Measurements from ENCODE around the gene RAD51B. TPM values are rescaled to one million over a fixed set of nuclear protein-coding genes. Genes with fewer than 3 reads are reported as not detected.

RAD51B gene
- total RNA-seq, 1 donor from 2014 or later: 8.9 TPM

DNA sequence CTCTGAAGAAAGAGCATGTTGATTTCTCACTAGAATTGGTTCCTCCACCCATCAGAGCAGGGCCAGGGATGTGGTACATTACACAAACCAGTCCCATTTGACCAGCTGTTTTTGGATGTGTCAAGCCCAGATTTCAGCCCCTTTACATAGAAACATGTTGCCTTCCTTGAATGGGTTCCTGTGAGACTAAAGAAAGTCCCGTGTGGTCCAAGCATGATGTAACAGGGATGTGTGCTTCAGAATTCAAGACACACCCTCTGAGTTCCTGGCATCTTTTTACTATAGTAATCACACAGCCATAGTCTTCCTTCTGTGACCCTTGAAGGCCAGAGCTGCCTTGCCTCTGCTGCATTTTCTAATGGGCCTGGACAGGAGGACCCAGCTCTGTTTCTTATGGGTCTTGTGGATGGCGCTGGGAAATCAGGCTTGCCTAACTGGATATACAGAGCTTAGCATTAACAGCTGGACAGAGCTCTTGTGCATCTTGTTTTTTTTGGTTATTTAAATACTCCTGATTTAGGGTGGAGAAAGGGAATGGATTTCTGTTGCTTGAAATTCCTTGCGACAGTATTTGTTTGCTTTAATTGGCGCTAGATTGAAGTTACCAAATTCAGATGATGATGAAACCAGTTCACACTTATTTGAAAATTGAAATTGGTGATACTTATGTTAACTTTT, 632.3 kb downstream of the RAD51B start:
- DNase-seq (ENCODE audit: low read depth in 2 of 2): no peak

DNA sequence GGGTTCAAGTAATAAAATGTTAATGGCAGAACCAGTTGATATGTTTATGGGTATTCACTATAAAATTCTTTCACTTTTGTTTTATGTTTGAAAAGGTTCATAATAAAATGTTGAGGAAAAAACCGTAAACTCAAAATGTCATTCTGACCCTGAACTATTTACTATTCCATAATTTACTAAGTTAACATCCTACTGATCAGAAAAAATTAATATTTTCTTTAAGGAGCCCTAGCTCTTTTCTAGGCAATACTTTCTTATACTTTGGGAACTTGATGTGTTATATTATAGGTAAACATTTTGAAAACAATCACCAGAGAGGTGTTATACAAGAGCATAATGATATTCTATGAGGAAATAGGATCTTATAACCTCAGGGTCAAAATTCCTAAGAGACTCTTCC, 638.7 kb downstream of the RAD51B start:
- no peak for DNase-seq (ENCODE audit: low read depth in 2 of 2)

DNA sequence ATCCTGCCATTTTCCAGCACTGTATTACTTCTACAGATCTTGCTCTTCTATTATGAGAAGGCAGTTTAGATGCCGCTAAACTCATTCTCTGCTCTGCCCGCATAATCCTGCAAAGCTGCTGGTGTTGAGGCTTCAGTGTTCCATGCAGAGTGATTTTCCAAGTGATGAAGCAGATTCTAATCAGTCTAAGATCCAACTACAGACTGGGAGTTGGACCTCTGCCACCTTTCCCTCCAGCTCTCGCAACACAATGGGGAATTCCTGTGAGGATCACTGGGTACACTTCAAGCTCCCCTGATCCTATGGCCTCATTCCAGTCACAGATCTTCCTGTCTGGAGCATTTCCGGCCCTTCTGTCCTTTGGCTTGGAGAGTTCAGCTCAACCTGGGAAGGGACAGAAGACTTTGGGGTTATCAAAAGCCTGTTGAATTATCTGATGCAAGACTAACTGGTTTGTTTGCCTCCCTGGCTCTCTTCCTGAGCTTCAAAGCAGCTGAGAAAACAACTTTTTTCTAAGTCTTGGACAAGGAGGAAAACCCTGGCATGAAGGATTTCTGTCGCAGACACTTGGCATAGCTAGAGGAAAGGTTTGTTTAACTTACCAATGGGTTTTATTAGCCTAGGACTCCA, 639.4 kb downstream of the RAD51B start:
- DNase-seq (ENCODE audit: low read depth in 2 of 2): peak; percentile 84 to 96

DNA sequence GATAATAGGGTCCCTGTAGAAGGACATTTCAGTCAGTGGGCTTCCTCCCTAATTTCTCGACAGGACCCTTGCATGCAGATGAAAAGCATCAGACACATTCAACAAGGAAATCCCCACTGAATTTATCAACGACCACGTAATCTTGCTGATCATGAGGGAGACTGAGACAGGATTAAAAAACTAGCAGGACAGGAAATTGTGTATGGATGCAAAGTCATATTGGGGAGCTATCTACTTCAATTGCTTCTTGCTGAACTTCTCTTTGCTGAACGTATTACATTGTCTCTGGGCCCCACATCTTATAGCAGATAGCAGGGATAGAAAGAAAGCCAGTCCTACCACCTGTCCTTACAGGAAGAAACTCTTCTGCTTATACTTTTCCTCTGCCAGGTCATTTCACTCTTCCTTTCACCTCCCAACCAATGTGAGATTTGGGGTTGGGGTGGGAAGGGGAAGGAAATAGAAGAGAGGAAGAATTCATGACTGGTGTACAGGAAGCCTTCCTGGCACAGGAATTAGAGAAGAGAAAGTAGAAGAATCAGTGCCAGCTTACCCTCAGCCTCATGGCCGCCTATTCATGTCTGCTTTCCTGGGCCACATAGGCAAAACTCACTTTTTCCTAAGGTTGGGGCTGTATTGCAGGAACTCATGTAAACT, 640.0 kb downstream of the RAD51B start:
- DNase-seq (ENCODE audit: low read depth in 2 of 2): peak; percentile 31 to 63

DNA sequence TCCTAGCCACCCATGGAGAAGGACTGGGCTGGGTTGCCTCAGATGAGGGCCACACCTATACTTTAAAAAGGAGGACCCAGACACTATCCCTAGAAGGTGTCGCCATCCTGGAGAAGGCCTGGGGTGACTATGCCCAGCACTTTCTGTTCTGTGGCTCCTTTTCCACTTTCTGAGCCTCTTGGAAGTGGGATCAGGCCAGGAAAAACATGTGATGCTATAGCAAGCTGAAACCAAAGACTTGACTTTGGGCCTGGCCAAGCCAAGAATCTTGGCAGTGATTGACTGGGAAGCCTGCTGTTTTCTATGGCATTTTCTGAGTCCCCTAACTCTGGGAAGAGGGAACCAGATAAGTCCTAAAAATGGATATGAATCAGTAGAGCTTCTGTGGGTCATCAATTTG, 641.0 kb downstream of the RAD51B start:
- no peak for DNase-seq (ENCODE audit: low read depth in 2 of 2)

DNA sequence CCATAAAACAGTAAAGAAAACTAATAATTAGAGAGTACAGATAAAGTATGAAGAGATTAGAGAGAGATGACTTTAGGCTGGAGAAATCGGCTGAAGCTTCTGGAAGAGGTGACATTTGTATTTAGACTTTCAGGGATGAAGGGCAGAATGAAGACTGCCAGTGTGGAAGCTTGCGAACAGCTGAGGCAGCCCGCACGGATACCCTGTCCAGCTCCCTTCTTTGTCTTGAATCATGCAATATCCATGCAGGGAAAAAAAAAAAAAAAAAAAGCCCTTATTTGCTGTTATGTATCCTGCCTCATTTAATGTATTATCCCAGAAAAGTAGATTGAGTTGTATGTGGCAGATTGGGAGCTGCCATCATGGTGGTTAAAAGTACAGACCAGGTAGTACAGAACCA, 641.5 kb downstream of the RAD51B start:
- no peak for DNase-seq (ENCODE audit: low read depth in 2 of 2)

DNA sequence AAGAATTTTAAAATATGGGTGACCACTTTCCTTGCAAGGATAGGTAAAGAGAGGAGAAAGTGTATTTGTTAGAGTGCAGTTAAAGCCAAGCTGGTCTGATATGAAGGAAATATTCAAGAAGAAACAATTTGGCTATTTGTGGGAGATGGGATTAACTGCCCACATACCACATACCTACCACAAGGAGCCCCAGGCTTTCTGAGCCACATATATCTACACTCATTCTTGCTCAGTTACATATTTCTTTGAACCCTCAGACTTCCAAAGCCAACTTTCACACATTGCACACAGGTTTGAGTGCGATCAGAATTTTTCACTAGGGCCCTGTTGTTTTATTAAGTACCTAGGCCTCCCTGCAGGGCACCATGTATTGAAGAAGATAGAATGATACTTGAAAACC, 643.1 kb downstream of the RAD51B start:
- no peak for DNase-seq (ENCODE audit: low read depth in 2 of 2)

DNA sequence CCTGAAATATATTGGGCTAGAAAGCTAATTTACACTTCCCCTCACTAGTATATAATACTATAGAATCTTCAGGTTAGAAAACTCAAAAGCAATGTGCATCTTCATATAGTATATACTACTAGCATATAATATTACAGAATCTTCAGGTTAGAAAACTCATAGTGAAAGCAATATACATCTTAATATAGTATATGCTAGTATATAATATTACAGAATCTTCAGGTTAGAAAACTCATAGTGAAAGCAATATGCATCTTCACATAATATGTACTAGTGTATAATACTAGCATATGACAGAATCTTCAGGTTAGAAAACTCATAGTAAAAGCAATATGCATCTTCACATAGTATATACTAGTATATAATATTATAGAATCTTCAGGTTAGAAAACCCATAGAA, 643.7 kb downstream of the RAD51B start:
- DNase-seq (ENCODE audit: low read depth in 2 of 2): no peak

DNA sequence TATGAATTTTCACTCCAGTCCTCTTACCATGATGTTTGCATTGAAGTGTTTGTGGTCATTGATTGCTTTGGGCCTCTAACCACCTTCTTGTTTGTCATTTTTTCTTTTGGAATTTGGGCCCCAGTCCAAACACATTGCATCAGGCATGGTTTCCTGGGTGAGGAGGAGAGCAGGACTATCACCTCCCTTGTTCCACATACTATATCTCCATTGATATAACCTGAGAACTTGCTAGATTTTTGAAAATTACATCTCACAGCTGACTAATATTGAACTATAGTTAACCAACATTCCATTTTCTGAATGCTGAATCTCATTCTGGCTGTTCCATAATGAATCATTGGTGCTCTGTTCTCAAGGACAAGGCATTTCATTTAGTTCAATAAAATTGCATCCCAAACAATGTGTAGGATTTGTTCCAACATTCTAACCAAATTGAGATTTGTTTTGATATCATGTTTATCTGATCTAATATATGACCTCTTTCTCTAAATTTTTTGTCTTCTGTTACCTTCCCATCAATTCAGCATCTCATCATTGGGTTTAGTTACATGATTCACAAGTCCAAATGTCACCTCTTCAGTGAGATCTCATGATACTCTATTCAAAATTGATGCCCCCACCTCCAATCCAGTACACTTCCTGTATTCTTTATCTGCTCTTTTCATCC, 644.3 kb downstream of the RAD51B start:
- DNase-seq (ENCODE audit: low read depth in 2 of 2): peak in 1 of 2 donors; percentile 12

DNA sequence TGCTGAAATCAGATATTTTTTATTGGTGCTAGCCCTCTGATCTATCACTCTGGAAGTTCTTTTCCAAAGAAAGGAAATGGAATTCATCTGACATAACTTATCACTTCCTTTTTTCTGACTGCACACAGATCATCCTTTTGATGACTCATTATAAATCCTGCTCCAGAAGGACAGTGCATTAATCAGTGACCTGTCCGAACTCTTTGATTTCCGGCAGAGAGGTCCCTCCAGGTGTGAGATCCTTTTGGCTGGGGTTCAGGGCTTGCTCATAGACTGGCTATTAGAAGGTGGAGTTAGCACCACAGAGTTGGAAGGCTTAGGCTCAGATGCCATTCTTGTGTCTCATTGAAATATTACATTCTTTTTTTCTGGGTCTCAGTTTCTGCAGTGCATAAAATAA, 645.1 kb downstream of the RAD51B start:
- peak; percentile 74 to 85 for DNase-seq (ENCODE audit: low read depth in 2 of 2)

DNA sequence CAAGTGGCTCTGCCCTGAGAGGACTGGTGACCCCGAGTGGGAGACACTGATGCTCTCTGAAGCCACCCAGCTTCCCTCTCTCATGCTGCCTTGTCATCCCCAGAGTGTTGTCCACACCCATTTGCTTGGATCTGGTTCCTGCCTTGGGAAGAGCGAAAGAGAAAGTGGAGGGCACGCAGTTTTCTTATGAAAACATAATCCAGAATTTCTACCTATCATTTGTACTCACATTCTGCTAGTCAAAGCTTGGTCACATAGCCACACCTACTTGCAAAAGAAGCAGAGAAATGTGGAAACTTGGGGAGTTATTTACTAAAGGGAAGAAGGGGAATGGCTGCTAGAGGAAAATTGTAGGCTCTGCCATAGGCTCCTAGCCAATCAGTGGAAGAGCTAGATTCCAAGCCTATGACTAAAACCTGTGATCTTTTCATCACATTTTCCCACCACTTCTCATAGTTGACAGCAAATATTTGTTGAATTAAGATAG, 647.0 kb downstream of the RAD51B start:
- peak; percentile 46 to 82 for DNase-seq (ENCODE audit: low read depth in 2 of 2)

DNA sequence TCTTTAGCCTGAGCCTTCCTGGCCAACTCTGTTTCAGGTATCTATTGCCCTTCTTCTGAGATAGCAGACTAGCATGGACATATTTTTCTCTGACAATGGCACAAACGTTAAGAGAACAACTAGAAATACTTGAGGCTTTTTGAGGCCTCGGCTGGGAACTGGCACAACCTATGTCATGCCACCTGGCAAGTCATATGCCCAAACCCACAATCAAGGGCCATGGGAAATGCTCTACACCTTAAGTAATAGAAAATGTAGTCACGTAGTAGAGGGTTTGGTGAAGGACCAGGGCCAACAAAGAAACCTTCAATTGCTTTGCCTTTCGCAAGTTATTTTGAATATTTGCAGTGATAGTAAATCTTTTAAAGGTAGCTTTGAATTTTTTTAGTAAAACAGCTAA, 647.8 kb downstream of the RAD51B start:
- no peak for DNase-seq (ENCODE audit: low read depth in 2 of 2)

DNA sequence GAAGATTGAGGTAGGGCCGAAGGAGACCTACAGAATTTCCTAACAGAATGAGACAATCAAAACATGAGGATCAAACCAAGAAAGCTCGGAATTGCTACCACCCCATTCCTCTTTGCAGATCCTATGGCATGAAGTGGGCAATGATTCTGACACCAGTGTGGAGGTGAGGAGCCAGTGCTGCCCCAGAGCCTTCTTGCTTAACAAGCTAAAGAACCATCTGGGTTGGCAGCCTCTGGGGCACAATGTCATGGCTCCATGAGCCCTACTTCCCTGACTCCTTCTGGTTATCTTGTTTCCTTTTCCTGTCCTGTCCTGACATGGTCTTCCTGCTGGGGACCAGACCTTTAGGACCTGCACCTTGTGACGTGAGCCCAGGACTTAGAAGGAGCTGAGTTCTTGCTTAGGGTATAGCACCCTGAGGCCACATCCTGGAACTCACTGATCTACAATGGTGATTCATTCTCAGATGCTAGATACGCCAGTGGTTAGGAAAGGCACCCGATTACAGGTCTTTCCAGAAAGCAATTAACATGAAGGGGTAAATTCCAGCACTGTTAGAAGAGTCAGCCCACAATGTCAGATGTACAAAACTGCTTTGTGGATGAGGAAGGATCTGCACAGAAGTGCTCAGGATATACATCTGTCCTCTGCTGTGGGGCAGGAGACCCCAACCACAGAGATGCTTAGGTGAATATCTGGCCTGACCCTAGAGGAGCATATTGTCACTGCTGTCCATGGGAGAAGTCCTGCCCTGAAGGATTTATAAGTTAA, 649.0 kb downstream of the RAD51B start:
- peak in 1 of 2 donors; percentile 68 for DNase-seq (ENCODE audit: low read depth in 2 of 2)

DNA sequence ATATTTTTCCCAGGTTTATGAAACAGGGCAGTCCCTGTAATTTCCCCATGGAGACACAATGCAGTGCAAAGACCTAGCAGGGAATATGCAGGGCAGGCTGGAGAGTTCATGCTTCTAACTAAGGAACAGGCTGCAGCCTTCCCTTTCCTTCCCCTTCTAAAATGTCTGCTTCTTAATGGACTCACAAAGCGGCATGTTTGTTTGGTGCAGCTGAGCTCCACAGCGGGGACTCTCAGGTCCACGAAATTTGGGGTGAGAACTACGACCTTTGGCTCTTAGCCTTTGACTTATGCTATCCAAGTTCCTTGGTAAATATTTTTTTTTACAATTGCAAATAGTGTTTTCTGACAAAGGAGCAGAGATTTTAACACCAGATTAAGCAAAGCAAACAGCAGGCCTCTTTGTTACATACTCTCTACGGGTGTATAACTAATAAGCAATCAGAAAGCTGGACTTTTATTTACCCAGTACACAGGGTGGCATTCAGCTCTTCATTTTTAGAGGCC, 649.7 kb downstream of the RAD51B start:
- no peak for DNase-seq (ENCODE audit: low read depth in 2 of 2)

DNA sequence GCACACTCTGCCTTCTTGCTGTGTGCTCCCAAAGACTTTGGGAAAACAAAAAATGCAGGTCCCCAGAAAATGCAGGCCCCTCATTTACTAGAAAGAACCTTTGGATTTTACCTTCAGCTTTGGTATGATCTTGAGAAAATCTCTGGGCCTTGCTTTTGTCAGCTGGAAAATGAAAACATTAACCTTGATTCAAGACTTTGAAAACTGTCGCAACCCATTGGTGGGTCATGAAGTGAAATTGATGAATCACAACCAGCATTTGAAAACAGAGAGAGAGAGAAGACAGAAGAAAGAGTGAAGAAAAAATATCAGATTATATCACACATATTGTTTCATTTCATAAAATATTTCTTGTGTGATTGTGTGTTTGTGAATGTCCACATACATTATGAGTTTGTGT, 650.8 kb downstream of the RAD51B start:
- DNase-seq (ENCODE audit: low read depth in 2 of 2): no peak

DNA sequence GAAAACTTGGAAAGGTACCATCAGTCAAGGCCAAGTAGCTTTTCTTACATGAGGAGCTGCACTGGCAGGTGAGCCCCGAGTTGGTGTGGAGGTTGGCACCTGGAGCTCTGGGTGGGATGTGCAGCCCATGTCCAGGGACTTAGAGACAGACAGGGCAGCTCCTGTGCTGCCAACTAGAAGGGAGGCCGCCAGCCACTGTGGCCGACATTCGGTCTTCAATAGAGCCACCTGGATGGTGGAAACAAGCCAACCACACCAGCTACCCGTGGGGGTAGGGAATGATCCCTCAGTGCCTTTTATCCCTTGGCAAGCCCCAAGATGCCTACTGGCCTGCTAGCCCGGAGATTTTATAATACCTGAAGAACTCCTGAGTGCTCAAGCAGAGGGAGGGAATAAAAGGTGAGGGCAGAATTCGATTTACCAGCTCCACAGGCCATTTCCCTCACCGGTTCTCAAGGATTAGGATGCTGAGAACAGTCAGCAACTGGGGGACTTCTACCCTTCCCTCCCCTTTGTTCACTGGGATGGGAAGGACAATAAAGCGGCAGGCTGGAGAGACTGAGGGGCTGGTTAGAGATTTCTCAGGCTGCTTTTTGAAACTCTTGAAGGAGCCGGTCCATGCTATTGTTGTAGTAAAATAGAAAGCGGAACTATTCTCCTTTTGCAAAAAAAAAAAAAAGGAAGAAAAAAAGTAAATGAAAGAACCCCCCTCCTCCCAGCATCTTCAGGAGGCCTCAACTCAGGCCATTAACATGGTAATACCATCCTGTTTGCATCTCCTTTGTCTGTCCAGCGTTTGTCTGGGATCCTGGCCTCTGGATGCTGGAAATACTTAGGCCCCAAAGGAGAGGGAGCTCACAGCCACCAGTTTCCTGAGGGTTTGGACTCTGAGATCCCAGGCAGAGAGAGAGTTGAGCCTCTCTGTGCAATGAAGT, 651.7 kb downstream of the RAD51B start:
- no peak for DNase-seq (ENCODE audit: low read depth in 2 of 2)

DNA sequence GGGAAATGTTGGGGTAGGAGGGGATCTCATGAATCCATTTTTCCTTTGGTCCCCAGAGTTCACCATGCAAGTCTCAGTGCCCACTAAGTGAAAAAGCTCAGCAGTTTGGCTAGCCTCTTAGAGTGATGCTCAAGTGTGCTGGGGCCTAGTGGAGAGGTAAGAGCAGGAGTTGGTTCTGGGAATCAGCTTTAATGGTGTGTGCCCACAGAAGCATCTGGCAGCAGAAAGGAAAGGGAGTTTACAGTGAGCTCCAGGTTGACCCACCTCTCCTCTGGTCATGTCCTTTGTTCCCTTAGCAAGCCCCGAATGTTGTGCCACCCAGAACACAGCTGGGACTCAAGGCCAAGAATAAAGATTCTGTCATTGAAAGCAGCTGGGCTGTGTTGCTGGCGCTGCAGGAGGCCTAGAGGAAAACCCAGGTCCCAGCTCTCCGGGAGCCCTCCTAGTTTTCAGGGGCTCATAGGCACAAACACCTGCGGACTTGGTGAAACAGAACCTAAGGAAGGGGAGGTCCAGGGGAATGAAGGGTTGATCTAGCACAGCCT, 652.5 kb downstream of the RAD51B start:
- no peak for DNase-seq (ENCODE audit: low read depth in 2 of 2)

DNA sequence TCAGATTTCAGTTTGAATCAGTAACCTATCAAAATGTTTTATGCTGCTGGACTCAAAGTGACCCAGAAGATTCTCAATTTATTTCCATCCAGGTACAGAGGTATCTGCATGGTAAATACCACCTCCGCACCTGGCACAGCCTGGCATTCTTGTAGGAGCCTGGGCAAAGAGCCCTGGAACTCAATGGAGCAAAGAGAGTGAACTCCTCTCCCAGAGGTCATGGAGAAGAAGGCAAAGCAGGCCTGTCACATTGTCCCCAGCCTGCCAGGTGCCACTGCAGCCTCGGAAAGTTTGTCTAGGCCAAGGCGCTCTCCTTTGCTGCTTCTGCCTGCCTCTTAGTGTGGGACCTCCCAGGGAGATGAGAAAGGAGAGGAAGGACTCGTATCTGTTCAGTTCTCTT, 653.5 kb downstream of the RAD51B start:
- no peak for DNase-seq (ENCODE audit: low read depth in 2 of 2)

DNA sequence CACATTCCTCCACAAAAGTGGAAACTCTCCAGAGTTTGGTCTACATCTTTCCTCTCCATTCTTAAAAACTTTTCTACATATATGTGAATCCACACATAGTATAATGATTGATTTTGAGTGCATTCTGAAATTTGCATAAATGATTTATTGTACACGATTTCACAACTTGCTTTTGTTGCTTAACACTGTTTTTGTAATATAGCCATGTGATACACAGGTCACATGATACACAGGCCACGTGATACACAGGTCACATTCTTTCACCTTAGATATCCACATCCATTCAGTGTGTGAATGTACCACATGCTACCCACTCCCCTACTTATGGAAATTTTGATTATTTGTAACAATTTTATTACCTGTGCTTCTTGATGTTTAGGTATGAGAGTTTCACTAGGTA, 654.2 kb downstream of the RAD51B start:
- peak in 1 of 2 donors; percentile 30 for DNase-seq (ENCODE audit: low read depth in 2 of 2)

DNA sequence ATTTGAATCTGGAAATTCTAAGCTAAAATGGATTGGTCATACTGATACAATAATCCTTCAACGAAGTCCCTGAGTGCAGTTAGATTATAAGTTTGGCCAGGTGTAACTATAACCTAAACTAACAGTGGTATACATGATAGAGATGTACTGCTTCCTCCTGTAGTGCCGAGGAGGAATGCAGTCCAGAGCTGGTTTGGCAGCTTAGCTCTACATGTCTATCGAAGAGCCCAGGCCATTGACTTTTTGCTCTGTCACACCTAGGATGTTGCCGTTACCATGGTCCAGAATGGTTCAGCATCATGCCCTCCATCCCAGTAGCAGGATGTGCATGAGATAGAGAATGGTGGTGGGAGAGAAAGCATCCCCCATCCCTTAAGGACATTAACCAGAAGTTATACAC, 655.2 kb downstream of the RAD51B start:
- no peak for DNase-seq (ENCODE audit: low read depth in 2 of 2)

Measured in lung microvascular endothelial cell (primary cell).